ENCODE results near the gene KIRREL3.

The KIRREL3 gene

DNA sequence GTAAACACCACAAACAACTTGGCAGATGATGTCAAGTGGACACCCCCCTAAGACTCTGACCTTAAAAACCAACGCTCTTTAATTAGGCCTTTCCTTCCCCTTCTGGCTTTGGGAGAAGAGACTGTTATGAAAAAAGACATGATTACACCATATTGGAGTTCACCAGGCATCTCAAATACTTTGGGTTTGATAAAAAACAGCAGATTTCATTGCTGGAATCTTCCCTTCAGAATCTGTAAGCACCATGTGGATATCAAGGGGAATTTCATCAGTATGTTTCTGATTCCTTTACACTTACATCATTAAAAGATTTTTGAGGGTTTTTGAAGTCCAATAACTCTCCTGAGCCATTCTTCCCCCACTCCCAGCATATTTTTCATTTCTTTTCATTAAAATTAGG is 85.6 kb downstream of the KIRREL3 start:
- DNase-seq (ENCODE audit: low spot score) = no peak

DNA sequence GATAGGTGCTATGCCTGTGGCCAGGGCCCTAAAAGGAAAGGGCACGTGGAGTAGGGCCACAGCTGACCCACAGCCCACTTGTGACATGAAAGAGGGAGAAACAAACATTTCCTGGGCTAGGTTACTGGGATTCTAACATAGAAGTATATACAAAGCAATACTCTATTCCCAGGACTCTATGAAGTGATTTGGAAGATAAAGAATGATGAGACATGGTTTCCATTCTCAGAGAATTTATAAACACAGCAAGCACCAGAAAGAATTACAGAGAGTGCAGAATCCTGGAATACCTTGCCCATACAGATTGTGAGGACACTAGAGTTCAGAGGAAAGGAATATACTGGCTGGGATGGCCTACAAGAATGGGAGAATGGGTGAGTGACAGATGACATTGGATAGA is 86.4 kb downstream of the KIRREL3 start:
- no peak for DNase-seq (ENCODE audit: low spot score)

DNA sequence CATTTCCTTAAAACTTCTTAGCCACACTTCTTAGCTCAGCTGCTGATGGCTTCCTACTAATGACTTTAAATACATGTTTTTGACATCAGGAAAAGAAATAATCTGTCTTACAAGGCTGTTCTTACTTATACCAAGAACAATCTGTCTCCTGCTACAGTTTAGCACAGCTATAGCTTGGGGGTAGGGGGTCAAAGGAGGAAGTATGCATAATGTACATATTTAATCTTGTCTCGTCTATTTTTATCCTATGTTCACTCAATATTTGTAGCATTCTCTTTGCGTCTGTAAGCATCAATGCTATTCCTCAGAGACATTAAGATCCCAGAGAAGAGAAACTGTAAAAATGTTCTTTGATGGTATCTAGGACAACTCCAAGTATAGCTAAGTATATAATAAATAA is 96.0 kb downstream of the KIRREL3 start:
- DNase-seq (ENCODE audit: low spot score) = no peak

DNA sequence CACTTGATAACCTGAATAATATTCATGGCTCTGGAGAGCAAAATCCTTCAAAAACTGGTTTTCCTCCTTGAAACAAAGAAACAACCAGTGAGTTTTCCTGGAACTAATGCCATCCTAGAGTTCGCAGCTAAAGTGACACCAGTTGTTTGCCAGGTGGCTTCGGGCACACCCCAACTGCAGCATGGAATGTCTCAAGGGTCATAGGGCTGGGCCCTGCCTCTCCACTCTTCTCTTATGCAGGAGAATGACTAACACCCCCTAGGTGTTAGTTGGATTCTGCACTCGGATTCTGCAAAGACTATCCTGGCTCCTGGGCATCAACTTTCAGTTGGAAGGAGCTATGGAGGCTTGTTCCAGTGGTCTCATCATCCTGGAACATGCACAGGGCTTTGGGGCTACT is 98.8 kb downstream of the KIRREL3 start:
- no peak for DNase-seq (ENCODE audit: low spot score)

DNA sequence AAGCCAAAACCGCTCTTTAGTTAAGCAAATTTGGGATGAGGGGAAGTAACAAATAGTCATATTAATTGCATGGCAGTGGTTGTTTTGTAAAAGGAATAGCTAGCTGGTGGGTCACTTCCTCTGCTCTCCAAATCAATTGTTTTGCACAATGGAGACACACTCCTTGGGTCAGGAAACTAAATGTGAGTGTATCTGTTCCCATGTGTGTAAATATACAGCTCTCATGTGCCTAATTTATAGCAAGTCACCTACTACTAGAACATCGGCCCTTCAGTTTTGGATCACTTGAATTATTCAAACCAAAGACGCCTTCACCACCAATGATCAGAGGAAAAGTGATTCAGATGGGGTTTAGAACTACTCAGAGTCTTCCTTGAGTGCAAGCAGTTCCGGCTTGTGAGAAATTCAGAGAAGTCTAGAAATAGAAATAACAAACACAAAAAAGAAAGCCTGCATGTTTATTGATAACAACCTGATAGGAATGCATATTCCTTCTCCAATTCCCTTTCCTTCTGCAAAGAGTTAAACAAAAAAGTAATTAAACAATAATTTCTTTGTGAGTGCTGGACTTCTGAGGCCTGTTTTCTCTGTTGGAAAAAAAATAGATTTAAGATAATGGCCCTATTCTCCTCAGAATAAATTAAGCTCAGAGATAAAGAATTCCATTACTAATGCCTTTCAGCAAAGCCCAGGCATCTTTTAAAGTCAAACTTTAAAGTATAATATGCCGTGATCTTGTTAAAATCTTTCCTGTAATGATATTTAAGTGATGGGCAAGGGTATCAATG is 100.4 kb downstream of the KIRREL3 start:
- DNase-seq (ENCODE audit: low spot score) = no peak

DNA sequence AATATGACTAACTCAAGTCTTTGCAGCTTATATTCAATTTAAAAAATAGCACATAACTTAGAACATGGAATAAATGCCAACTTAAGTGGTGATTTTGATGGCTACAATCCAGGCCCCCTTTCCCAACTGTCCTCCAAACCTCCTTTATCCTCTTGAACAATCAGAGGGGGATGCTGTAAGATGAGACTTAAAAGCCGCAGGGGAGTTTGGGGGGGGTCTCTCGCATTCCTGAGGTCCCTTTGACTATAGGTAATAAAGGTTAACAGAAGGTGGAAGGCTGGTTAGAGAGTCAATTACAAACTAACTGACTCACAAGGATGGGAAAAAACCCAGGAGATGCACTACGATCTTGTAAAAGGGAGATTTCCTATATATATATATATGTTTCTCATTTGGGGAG is 101.8 kb downstream of the KIRREL3 start:
- DNase-seq (ENCODE audit: low spot score) = no peak

DNA sequence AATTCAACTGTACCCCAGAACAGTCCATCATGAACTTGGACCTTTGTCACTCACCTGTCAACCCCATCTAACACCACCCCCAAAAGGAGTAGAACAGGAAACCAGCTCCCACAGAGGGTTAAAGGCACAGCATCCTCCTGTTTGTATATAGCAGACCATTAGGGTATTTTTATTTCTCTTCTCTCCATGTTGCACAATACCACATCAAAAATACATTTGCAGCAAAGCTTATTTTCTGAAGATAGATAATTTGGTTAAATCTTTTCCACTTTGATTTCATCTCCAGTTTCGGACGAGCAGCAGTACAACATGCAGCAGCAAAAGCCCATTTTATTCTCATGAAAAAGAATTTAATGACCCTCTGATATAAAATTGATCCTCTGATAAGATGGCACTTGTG is 103.1 kb downstream of the KIRREL3 start:
- no peak for DNase-seq (ENCODE audit: low spot score)

DNA sequence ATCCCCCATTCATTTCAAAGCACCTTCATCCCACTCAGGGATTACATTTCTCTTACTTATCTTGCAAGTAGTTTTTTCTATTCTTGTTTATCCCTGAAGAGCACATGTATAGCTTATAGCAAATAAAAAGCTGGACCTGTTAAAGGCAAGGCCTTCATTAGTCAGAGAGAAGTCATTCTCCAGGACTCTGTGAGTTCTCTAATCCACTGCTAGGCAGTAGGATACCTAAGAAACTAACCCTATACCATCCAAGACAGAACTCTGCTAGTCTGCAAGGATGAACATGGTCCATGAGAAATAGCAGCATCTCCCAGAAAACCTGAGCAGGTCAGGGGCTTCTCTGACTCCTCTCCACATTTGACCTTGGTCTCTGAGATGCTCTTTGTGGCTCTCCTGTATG is 104.5 kb downstream of the KIRREL3 start:
- DNase-seq (ENCODE audit: low spot score) = no peak

DNA sequence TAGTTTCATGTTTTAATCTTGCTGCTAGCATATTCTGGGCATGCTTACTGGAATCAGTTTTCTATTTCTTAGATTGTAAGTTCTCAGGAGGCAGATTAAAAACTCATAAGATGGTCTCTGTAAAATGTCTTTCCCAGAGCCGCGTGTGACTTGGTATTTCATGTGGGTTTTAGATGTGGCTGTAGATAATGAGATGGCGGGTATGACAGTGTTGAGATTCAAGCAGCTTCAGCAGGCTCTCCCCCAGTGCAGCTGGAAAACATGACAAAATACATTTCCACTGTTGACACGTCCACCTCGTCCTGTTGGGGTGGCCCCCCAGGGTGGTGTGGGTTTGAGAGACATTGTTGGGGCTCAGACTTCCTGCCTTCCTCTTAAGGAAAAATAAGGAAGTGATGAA is 106.8 kb downstream of the KIRREL3 start:
- no peak for DNase-seq (ENCODE audit: low spot score)

DNA sequence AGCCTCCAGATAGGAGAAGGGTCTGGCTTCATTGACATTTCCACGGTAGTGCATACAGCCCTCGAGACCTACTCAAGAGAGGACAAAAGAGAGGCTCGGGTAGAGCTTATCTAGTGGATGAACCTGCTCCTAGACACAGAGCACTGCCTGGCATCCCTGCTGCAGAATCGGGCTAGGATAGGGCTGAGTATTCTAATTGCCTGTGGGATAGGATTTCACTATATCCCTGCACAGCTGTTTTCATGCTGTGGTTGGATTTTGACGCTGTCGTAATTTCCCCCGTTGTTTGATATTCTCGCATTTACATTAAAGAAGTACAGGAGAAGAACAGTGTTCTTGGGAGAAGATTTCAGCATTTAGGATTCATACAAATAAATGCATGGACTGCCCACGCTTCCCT is 107.8 kb downstream of the KIRREL3 start:
- no peak for DNase-seq (ENCODE audit: low spot score)

DNA sequence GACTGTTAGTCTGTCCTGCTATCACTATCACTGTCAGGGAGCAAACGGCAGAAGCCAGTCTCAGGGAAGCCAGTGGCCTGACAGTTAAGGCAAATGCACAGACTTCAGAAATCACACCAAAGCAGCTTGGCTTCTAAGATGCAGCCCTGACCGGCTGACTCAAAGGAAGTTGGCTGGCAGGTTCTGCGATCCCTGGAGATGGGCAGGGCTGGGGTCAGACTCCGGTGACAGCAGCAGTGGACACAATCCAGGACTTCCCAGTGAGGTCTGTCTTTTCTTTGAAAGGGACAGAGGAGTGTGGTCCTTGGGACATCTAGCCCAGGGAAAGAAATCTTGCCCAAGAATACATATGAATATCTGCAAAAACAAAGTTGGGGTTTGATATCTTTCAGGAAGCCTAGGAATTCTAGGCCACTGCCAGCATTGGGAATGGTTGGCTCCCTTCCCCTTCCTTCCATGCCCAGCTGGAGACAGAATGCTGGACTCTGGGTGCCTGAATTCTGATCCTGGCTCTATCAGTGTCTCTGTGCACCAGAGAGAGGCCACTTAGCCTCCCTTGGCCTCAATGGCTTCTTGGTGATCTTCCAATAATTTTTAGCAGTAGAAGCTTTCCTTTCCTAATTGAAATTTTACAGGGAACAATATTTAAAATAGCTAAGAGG is 108.9 kb downstream of the KIRREL3 start:
- DNase-seq (ENCODE audit: low spot score) = no peak

DNA sequence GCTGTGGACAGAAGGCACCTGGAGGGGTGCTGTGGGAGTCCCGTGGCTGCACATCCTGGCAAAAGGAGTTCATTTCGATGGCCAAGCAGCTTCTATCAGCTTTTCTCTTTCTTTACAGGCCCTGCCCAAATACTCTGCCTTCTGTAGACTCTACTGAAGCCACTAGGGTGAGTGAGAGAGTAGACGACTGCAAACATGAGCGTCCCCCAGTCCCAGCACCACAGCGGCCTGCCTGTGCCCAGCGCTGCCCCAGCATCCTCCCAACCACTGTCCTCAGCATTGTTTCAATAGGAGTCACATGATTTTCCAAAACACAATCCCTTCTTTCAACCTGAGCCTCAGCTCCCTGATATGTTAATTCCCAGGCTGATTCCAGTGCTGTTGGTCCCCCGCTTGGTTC is 110.0 kb downstream of the KIRREL3 start:
- DNase-seq (ENCODE audit: low spot score) = no peak

DNA sequence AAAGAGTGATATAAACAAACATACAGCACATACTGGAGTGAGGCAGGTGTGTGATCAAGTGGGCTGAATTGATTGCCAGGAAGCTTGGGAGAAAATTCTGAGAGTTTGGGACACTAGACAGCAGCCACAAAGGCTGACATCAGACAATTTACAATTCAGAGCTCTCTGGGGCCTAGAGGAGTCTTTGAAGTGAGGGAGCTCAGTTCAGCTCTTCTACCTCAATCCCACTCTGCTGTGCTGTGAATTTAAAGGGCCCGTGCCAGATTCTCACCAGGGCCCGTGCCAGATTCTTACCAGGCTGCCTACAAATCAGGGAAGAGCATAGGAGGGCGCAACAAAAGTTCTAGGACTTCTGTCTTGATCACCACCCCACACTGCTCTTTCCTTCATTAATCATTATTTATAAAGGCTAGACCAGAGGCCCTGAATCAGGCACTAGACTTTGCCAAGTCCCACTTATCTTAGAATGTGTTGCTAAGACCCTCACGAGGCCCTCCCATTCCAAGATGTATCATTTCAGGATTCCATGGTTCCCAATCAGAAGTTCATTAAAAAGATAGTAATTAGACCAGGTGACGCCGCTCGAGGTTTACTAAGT is 112.4 kb downstream of the KIRREL3 start:
- no peak for DNase-seq (ENCODE audit: low spot score)

DNA sequence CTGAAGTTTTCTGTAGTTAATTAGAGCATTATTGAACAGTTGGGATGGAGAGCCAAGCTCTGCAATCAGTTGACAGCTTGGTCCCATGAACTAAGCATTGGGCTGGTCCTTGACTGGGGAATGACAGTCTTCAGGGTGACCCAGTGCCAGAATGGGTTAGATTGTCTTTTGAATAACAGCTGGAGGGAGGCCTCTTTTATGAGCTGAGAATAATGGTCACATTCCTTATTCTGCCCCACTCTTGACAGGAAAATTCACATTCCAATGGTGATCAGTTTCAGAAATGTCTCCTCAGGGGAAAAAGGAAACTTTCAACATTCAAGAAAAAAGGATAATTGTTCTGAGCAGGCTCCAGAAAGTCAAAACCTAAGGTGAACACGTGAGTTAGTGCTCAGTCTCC is 113.9 kb downstream of the KIRREL3 start:
- no peak for DNase-seq (ENCODE audit: low spot score)

DNA sequence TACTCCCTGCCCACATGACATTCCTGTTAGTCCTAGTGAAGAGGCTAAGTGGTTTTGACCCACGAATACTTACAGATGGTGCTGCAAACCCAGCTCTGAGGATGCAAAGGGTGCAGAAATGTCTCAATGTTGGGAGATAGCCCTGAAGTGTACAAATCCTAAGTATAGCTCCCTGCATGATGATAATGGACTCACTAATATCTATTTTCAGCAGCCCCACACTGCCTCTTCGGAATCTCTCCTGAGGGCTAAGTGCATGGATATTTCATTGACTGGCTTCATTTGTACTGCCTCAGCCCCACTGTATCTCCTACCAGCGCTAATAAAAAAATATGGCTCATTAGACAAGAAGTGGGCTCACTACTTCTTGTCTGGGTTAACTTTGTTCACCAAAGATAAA is 114.5 kb downstream of the KIRREL3 start:
- DNase-seq (ENCODE audit: low spot score) = no peak

DNA sequence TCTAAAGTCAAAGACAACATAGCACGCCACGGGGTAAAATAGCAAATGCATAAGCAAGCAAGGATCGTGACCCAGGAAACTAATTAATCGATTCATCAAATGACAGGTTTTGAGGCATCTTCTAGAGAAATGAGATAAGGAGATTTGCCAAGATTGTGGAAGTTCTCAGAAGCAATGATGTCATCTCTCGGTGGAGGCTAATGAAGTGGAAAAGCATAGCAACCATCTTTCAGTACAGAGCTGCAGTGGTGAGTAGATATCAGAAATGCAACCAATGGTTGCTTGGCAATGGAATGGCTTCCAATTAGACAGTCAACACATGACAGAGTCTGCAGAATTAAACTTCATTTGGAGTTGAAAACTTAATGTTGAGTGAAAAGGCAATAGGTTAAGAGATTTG is 116.0 kb downstream of the KIRREL3 start:
- DNase-seq (ENCODE audit: low spot score) = no peak

DNA sequence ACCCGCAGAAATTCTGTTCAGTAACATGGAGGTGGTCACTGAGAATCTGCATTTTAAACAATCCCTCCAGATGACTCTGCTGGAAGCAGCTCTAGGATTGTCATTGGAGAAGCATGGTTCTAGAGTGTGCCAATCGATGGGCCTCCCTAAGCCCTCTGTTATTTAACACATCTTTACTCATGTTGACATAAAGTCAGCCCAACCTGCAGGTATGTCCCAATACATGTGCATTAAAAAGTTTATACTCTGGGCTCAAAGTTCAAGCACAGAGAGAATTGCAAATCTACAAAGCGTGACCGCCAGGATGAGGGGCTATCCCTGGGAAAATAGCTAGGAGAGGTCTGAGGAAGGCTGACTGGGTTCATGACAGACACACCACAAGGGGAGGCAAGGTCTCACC is 116.4 kb downstream of the KIRREL3 start:
- no peak for DNase-seq (ENCODE audit: low spot score)

DNA sequence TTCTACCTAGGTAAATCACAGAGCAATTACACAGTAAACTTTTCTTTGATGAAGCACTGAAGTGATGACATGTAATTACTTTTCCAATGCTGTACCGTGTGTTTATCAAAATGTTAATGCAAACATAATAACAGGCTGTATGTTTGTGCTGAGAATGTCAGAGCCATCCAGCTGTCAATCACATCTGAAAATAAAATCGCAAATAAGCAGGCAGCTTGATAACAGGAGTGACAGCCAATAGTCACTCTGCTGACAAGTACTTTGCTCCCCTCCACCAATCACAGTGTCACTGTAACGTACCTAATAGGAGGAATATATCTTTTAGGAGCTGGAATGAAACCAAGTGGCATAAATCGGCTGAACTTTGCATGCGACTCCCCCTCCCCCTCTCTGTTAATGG is 119.7 kb downstream of the KIRREL3 start:
- DNase-seq (ENCODE audit: low spot score) = no peak

DNA sequence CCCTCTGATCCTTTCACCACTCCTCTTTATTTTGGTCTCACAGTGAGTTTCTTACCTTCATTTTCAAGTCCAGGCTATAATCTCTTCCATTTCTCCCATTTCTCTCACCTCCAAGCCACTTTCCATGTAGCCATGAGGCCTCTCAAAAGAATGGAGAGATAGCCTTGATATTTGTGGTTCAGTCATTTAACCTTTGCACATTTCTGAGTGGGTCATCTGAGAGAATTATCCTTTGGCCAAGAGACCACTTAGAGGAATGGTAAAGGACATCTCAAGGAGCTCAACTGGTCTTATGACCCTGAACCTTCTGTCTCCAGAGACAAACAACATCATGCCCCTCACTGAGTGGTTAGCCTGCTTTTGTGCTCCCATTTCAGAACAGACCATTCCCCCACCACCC is 121.1 kb downstream of the KIRREL3 start:
- no peak for DNase-seq (ENCODE audit: low spot score)

DNA sequence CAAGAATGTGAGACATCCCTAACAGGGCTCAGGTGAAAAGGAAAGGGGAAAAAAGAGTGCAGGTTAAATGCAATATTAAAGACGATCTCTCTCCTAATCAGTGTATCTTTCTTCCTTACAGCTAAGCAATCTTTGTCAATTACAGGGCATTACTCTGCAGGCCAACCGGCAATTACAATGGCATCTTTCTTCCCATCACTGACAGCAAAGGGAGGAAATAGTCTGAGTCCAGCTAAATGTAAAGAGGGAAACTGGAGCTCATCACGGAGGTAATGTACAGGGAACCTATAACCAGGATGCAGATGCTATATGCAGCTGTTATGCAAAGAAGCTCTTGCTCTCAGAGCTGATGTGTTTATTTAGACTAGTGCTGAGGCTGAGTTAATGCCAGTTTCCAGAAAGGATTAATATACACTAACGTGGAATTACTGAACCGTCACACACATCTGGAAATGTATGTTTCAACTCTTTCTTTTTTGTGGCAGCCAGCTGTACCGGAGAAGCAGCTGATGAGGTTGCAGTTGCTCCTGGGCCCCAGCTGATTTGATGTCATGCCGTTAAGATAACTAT is 121.6 kb downstream of the KIRREL3 start:
- no peak for DNase-seq (ENCODE audit: low spot score)

DNA sequence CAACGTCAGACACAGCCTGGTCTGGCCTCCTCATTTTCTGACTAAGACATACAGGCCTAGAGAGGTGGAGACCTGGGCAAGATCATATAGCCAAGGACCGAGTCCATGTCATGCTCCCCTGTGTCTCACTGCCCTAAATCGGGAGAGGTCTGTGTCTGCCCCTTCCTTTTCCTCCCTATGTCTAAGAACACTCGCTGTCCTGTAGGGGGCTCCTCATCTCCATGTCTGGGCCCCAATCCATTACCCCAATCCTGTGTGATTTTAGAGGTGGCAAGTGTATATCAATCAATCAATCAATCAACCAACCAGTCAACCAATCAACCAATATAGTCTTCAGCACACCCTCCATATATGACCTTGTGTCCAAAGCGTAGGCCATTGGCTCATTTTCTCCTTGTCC is 125.7 kb downstream of the KIRREL3 start:
- DNase-seq (ENCODE audit: low spot score) = no peak

DNA sequence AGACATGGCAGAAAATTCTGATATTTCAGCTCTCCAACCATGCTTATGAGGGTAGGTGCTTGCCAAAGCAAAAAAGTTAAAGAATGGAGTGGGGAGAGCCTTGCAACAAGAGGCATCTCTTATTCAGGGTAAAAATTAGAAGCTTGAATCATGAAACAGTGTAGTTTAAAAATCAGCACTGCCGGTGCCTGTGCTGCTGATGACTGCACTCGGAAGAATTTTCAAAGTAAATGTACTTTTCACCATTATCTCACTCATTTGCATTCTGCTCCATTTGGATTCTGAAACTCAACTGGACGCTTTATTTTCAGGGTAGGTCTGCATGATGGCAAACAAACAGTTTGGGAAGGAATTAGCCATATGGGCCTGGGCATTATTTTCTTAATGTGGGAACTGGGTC is 126.3 kb downstream of the KIRREL3 start:
- no peak for DNase-seq (ENCODE audit: low spot score)

DNA sequence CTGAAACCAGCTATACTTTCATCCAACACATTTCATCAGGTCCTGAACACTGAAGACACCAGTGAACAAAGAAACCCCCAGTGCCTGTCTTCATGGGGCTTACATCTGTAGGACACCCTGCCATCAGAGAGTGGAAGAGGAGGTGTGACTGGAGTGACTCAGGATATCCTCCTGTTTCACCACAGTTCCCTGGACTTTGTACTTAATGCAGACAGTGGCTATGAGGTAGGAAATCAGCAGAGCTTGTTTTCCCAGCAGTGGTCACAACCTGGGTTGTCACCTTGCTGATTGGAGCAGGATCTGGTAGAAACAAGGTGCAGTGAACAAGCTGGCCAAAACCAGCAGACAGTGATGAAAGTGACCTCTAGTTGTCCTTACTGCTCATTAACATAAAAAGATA is 128.8 kb downstream of the KIRREL3 start:
- no peak for DNase-seq (ENCODE audit: low spot score)
